Brain microvascular endothelial cell (primary cell): ENCODE data around the gene ATAD3A.

Experiments
- DNase-seq: peaks from one replicate; pipeline ENCODE4 v3.0.0-alpha.2; 2020
- H3K27ac ChIP-seq: fragments of 250-450 bp; sonication (Bioruptor Pico); 2 replicates; pipeline ENCODE4 v1.5.1; 2020; ENCODE audit warnings: mild to moderate bottlenecking, moderate library complexity
- H3K27me3 ChIP-seq: fragments of 250-450 bp; sonication (Bioruptor Pico); replicated peaks from 2 replicates; pipeline ENCODE4 v1.5.1; 2020; ENCODE audit warnings: mild to moderate bottlenecking
- H3K36me3 ChIP-seq: fragments of 250-450 bp; sonication (Bioruptor Pico); replicated peaks from 2 replicates; pipeline ENCODE4 v1.5.1; 2020; ENCODE audit warnings: mild to moderate bottlenecking
- H3K4me3 ChIP-seq: 2 replicates; pipeline ENCODE4 v1.5.1; 2011; ENCODE audit warnings: low read depth, mild to moderate bottlenecking, control low read depth, low read length, moderate library complexity
- in situ Hi-C: cut with HindIII; loops from 2 replicates; pipeline ENCODE4 v1.10.0; 2017; ENCODE audit warnings: low sequenced_read_pairs, low pct_ligation_motif_present
- TF ChIP-seq, protein P1 (sequence below): IDR thresholded peaks from 2 replicates; pipeline ENCODE4 v1.5.1; 2011; ENCODE audit warnings: low read depth, mild to moderate bottlenecking, moderate library complexity, low read length, control low read depth, inconsistent platforms; ENCODE audit errors: missing control alignments

The ATAD3A gene

DNA sequence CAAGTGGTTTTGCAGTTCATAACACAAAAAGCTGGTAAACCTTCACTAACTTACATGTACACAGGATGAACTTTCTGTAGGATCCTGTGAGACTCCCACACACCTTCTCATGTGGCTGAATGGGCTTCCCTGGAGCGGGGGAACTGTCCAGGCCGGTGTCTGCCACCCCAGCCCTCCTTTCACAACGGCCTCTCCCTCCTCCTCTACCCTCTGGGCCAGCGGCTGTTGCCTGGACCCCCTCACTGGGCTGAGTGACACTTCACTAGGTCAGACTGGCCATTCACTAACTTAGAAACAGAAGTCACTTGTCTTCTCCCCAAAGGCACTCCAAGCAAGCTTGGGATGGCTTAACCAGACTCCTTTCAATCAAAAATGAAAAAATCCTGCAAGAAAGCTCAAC lies 46.6 kb downstream of the ATAD3A start:
- Histone ChIP-seq H3K36me3 (peaks cover 38% of the 10 kb centered on the region), H3K27ac (no peak overlapping the region), H3K4me3 (no peak overlapping the region), H3K27me3 (no peaks in the 10 kb centered on the region)
- DNase-seq, result no peak
- TF ChIP-seq, protein P1, sequence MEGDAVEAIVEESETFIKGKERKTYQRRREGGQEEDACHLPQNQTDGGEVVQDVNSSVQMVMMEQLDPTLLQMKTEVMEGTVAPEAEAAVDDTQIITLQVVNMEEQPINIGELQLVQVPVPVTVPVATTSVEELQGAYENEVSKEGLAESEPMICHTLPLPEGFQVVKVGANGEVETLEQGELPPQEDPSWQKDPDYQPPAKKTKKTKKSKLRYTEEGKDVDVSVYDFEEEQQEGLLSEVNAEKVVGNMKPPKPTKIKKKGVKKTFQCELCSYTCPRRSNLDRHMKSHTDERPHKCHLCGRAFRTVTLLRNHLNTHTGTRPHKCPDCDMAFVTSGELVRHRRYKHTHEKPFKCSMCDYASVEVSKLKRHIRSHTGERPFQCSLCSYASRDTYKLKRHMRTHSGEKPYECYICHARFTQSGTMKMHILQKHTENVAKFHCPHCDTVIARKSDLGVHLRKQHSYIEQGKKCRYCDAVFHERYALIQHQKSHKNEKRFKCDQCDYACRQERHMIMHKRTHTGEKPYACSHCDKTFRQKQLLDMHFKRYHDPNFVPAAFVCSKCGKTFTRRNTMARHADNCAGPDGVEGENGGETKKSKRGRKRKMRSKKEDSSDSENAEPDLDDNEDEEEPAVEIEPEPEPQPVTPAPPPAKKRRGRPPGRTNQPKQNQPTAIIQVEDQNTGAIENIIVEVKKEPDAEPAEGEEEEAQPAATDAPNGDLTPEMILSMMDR, result no peak
- in situ Hi-C loops, result no loop called here

DNA sequence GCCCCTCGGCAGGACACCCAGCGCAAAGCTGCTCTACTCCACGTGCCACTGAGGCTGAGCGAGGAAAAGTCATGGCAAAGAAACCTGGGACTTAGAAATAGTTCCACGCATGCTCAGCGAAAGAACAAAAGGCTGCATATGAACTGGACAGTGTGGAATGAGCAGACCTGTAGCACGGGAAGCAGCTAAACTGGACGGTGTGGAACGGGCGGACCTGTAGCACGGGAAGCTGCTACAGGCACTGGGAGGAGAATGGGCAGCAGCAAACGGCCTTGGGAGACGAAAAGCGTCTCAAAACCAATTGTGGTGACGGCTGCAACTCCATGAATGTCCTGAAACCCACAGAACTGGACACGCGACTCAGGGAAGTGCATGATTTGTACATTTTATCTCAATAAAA lies 47.1 kb downstream of the ATAD3A start:
- Histone ChIP-seq H3K27ac (no peak overlapping the region), H3K4me3 (no peak overlapping the region), H3K27me3 (no peaks in the 10 kb centered on the region), H3K36me3 (peaks cover 41% of the 10 kb centered on the region)
- TF ChIP-seq, protein P1, result no peak
- DNase-seq, result no peak
- in situ Hi-C loops, result no loop called here

DNA sequence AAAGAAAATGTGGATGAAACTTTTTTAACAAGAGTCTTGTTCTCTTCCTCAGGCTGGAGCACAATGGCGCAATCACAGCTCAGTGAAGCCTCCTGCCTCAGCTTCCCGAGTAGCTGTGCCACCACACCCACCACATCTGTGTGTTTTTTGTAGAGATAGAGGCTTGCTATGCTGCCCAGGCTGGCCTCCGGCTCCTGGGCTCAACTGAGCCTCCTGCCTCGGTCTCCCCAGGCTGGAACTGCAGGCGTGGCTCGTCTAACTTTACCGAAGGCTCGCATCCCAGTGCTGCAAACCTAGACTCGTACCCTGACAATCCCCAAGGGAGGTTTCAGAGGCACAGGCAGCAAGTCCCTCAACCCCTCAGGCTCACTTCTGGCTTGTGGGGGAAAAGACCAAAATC lies 48.2 kb downstream of the ATAD3A start:
- Histone ChIP-seq H3K36me3 (peaks cover 46% of the 10 kb centered on the region), H3K27ac (no peak overlapping the region), H3K4me3 (no peak overlapping the region), H3K27me3 (no peaks in the 10 kb centered on the region)
- TF ChIP-seq, protein P1, result no peak
- in situ Hi-C loops, result no loop called here
- DNase-seq, result no peak

DNA sequence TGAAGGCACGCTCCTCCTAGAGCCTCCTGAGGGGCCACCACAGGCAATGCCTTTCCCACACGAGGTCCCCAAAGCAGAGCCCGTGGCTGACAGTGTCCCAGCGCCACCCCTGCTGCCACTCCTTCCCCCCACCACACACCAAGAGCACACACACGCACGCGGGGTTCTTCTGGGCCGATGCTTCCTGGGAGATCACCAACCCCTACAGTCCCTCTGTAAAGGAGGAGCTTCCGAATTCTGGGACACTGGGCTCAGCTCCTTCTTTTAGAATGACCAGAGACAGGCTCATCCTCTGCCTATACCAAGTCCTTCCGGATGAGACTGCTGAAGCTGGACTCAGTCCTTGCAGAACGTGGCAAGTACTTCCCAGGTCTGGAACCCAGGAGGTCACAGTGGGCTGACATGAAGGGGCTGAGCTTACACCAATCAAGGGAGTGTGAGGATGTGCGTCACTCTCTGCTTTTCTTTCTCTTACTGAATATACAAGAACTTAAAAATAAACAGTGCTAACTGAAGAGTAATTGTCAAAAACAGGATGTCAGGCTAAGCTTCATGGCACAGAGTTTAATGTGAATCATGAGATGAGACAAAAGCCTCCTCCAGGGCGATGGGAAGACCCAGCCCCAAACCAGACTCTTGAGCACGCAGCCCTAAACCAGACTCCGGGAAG lies 50.0 kb downstream of the ATAD3A start:
- Histone ChIP-seq H3K27ac (no peak overlapping the region), H3K36me3 (peaks cover 40% of the 10 kb centered on the region), H3K4me3 (no peak overlapping the region), H3K27me3 (no peaks in the 10 kb centered on the region)
- TF ChIP-seq, protein P1, result no peak
- in situ Hi-C loops, result no loop called here
- DNase-seq, result no peak

DNA sequence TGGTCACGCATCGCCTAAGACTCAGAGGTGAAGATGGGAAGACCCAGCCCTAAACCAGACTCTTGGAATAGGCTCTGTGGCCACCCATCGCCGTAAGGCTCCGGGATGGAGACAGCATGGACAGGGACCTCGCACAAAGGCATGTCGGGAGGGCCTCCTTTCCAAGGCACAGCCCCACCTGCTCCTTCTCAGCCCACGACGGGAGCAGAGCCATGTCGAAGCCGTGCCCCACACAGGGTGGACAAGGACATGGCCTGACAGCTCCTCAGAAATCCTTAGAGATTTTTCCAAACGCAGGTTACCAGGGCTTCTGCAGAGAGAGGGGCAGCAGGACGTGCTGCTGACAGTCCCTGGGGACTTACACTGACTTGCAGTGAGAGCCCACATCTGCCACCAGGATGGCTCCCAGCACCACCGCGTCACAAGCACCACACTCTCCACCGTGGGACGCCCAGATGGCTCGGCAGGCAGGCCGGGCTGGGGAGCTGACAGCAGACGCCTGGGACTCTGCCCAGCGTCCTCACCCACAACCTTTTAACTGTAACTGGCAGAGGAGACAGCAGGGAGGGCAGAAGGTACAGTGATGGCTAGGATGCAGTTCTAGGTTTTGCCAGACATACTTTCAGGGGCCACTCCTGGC lies 50.7 kb downstream of the ATAD3A start:
- H3K36me3 ChIP-seq, result peaks cover 38% of the 10 kb centered on the region
- in situ Hi-C loops, result no loop called here

More for the DNA sequence above, 50.7 kb downstream of the ATAD3A start:
- DNase-seq, result no peak
- H3K4me3 ChIP-seq, result no peak overlapping the region
- TF ChIP-seq, protein P1, result no peak
- no peak overlapping the region for H3K27ac ChIP-seq
- no peaks in the 10 kb centered on the region for H3K27me3 ChIP-seq
